GM06990 (cell line): Measurements from ENCODE around the gene PSMA3.

Source experiments
- DNase-seq: peaks from one replicate; pipeline ENCODE4 v3.0.0-alpha.2; 2011; ENCODE audit not compliant: insufficient read length; ENCODE audit errors: extremely low read depth
- H3K27me3 ChIP-seq: replicated peaks from 2 replicates; pipeline ENCODE4 v1.6.0; 2011; ENCODE audit warnings: low read length; ENCODE audit not compliant: control insufficient read depth, insufficient read depth
- H3K36me3 ChIP-seq: 2 replicates; pipeline ENCODE4 v1.5.1; 2011; ENCODE audit warnings: low read length; ENCODE audit not compliant: control insufficient read depth, insufficient read depth
- H3K4me3 ChIP-seq: replicated peaks from 2 replicates; pipeline ENCODE4 v1.5.1; 2011; ENCODE audit warnings: low read depth, mild to moderate bottlenecking, control low read depth, low read length
- TF ChIP-seq, protein P1 (sequence below): IDR thresholded peaks from 2 replicates; pipeline ENCODE4 v1.5.1; 2011; ENCODE audit warnings: low read length, control low read depth, mild to moderate bottlenecking, inconsistent platforms; ENCODE audit not compliant: insufficient read depth, poor library complexity, severe bottlenecking

Gene PSMA3

GRCh38 chr14:58282925-58283593 is 38.4 kb downstream of the PSMA3 start:
- peaks cover 2% of the 10 kb centered on the region; the same call in 1 of the 2 replicates for H3K36me3 ChIP-seq
- H3K4me3 ChIP-seq, result no peak overlapping the region
- TF ChIP-seq, protein P1, sequence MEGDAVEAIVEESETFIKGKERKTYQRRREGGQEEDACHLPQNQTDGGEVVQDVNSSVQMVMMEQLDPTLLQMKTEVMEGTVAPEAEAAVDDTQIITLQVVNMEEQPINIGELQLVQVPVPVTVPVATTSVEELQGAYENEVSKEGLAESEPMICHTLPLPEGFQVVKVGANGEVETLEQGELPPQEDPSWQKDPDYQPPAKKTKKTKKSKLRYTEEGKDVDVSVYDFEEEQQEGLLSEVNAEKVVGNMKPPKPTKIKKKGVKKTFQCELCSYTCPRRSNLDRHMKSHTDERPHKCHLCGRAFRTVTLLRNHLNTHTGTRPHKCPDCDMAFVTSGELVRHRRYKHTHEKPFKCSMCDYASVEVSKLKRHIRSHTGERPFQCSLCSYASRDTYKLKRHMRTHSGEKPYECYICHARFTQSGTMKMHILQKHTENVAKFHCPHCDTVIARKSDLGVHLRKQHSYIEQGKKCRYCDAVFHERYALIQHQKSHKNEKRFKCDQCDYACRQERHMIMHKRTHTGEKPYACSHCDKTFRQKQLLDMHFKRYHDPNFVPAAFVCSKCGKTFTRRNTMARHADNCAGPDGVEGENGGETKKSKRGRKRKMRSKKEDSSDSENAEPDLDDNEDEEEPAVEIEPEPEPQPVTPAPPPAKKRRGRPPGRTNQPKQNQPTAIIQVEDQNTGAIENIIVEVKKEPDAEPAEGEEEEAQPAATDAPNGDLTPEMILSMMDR, result no peak
- no peak for DNase-seq
- no peaks in the 10 kb centered on the region for H3K27me3 ChIP-seq

DNA sequence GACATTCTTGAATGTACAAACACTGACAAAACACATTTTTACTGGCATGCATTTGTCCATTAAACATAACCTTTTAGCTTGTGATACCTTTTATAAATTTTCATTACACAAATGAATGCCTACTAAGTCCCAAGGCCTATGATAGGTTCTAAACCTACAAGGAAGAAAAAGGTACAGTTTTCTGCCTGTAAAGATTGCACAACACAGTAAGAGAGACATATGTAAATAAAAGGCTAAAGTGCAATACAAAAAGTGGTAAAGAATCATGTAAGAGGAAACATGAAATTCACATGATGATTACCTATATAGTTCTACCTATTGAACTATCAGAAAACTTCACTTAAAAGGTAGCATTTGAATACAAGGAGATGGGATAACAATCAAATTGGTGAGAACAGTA is 39.1 kb downstream of the PSMA3 start:
- Histone ChIP-seq H3K36me3 (peaks cover 2% of the 10 kb centered on the region; the same call in 1 of the 2 replicates), H3K27me3 (no peaks in the 10 kb centered on the region), H3K4me3 (no peak overlapping the region)
- no peak for DNase-seq
- TF ChIP-seq, protein P1, result no peak

DNA sequence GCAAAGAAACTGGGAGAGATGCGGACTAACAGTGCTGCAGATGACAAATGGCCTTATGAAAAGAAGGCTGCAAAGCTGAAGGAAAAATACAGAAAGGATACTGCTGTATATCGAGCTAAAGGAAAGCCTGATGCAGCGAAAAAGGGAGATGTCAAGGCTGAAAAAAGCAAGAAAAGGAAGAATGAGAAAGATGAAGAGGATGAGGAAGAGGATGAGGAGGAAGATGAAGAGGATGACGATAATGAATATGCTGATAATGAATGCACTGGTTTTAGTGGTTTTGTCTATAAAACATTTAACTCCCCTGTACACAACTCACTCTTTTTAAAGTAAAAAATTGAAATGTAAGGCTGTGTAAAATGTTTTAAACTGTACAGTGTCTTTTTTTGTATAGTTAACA is 40.5 kb downstream of the PSMA3 start:
- peaks cover 5% of the 10 kb centered on the region for H3K36me3 ChIP-seq
- TF ChIP-seq, protein P1, result no peak
- no peak for DNase-seq

GRCh38 chr14:58287607-58288042 is 43.0 kb downstream of the PSMA3 start:
- Histone ChIP-seq H3K4me3 (no peak overlapping the region), H3K27me3 (no peaks in the 10 kb centered on the region), H3K36me3 (peaks cover 5% of the 10 kb centered on the region)
- no peak for DNase-seq
- TF ChIP-seq, protein P1, result no peak

More for the DNA sequence above, 40.5 kb downstream of the PSMA3 start:
- Histone ChIP-seq H3K27me3 (no peaks in the 10 kb centered on the region), H3K4me3 (no peak overlapping the region)

DNA sequence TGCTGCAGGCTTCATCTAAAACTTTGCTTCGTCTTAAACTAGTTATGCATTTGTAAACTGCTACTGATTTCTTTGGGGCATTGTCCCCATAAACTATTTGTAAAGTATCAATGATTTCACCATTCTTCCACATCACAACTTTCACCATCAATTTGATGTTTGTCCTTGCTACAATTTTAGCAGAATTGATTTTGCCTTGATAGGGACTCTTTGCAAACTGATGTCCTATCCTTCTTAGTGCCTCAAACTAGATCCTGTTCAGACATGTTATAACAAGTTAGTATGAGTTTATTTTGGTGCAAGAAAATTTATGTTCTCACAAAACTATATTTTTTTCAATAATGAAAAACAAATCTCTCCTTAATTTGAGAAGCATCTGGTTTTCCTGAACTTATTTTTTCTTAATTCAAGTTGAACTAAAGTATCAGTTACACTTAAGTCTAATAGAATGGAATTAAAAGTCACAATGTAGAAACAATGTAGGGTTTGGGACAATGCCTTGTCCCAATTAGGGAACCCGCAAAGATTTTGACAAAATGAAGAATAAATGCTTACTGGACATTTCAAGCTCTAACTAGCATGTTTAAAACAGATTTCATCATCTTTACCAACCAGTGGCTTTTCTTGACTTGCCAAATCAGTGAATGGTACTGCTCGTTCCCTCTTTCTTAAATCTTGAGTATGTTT is 43.6 kb downstream of the PSMA3 start:
- Histone ChIP-seq H3K4me3 (no peak overlapping the region), H3K27me3 (no peaks in the 10 kb centered on the region), H3K36me3 (peaks cover 5% of the 10 kb centered on the region)
- TF ChIP-seq, protein P1, result no peak
- no peak for DNase-seq

DNA sequence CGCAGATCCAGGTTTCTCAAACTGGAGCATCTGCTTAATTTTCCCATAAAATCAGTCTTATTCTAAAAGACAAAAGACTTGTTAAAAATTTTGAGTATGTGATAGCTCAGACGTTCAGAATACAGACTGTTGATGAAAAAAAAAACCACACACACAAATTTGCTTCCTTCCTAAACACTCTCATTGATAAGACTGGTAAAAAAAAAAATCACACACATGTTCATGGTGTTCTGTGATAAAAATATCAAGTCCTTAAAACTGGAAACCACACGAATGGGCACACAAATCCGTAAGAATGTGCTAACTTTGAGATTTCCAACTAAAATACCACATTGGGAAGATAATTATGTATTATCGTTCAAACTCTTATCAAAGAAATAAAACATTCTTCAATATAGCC is 47.0 kb downstream of the PSMA3 start:
- TF ChIP-seq, protein P1, result no peak
- DNase-seq, result no peak
- H3K36me3 ChIP-seq, result peaks cover 12% of the 10 kb centered on the region
- H3K27me3 ChIP-seq, result no peaks in the 10 kb centered on the region
- no peak overlapping the region for H3K4me3 ChIP-seq
